IPS-NIHi7 (cell line): ENCODE data around the gene ATP1A3.
"Not testable (repeated sequence)": the region's sequence is repeated elsewhere in the genome, so short reads cannot be mapped to it uniquely, and the experiment has no call there.

Experiments
- DNase-seq: peaks from one replicate; pipeline ENCODE4 v3.0.0; 2012; ENCODE audit warnings: mixed read lengths; ENCODE audit errors: extremely low spot score

Gene ATP1A3

DNA sequence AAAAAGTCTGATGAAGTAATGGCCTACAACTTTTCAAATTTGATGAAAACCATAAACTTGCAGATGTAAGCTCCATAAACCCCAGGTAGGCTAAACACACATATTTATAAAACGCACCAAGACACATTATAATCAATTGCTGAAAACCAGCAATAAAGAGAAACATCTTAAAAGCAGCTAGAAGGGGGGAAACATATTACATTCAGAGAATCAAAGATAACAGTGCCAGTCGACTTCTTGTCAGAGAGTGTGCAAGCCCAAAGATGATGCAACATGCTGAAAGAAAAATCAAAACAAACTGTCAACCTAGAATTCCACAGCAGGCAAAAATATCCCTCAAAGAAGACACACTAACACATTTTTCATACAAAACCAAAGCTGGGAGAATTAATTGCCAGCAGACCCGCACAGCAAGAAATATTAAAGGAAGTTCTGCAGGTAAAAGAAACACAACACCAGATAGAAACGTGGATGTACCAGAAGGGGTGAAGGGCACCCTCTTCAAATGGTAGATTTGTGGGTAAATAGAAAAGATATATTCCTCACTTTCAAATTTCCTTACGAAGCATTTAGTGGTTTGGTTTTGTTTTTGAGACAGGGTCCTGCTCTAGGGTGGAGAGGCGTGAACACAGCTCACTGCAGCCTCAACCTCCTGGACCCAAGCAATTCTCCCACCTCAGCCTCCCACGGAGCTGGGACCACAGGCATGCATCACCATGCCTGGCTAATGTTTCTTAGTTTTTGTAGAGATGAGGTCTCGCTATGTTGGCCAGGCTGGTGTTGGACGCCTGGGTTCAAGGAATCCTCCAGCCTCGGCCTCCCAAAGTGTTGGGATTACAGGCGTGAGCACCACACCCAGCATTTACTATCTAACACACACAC lies 16.5 kb upstream of the ATP1A3 start:
- no peak for DNase-seq

GRCh38 chr19:42006569-42006968 lies 12.5 kb upstream of the ATP1A3 start:
- DNase-seq, result no peak

DNA sequence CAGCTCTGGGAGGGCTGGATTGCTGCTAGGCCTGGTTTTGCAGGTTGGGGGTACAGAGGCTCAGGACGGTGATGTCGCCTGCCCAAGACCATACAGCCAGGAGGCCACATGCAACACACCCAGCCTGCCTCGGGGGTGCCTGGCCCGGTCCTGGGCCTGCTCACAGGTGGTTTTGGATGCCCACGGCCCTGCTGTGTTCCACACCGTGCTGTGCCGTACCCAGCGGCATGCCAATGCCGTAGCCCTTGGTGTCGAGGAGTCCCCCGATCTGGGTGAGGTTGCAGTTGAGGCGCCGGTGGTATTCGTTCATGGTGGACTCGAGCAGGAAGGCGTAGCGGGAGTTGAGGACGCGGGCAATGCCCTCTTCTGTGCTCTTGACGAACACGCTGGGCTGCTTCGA lies 11.5 kb upstream of the ATP1A3 start:
- no peak for DNase-seq

DNA sequence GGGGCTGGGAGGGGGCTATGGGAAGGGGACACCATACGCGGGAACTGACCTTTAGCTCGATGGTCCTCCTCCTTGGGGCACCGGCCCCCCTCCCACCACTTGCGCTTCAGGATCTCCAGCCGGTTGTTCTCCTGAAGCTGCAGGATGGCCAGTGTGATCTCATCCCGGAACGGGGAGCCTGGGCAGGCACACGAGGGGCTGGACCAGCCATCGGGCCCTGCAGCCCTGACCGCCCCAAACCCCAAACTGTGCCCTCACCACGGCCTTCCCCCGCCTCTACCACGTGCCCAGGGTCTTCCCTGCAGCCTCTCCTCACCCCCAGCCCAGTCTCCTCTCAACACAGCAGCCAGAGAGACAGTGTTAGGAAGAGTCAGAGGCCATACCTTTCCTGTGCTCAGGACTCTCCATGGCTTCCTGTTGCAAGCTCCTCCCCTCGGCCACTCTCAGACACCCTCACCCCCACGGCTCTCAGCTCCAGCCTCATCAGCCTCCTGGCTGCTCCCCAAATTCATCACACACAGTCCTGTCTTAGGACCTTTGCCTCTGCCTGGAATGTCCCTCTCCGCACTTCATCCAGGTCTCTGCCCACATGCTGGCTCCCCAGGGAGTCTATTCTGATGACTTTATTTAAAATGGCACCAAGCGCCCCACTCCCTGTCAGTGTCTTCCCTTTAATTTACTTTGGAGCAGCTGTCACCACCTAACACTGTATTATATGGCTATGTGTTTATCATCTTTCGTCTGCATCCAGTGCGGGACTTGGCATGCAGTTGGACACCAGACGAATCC lies 9.7 kb upstream of the ATP1A3 start:
- DNase-seq, result no peak

DNA sequence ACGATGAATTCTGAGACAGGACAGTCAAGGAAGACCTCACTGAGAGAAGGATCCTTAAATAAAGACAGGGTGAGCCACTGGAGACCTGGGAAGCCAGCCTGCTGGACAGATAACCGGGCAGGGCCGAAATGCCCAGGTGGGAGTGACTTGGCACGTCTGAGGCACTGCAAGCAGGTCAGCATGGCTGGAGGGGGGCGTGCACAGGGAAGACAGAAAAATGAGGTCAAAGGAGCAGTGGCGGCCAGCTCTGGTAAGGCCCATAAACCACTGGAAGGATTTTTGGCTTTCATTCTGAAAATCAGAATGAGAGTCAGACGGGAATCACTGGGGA lies 5.8 kb upstream of the ATP1A3 start:
- no peak for DNase-seq

DNA sequence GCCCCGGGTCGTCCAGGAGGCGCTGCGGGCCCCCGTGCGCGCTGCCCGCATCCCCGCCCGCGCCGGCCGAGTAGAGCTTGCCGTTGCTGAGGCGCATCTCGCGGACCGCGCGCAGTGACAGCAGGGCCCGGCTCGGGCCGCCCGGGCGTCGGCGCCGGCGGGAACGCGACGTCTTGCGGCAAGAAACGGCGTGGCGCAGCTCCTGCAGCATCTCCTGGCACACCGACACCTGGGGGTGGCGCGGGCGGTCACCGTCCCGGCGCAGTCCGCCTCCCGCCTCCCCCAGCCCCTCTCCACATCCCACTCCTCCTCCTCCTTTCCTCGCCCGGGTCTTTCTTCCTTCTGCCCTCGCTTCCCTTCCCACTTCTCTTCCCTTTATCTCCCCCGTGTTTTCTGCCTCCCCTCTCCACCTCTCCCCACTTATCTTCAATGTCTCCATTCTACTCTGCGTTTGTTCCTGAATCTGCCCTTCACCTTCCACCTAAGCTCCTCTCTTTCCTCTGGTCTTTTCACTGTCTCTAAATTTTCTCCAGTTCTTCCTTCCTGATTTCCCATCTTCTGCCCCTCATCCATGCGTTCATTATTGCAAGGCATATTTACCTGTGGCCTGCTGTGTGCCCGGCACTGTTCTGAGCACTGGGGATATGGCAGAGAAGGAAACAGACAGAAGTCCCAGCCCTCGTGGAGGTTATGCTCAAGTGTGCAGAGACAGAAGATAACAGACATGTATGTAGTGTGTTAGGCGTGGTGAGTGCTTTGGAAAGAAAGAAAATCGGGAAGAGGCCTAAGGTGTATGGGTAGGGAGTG lies 5.2 kb upstream of the ATP1A3 start:
- peak; percentile 67 for DNase-seq

GRCh38 chr19:41998246-41999020 lies 4.4 kb upstream of the ATP1A3 start:
- DNase-seq, result peak; percentile 86

- DNase-seq, result no peak
Observed at GRCh38 chr19:41997851-41998229, 3.8 kb upstream of the ATP1A3 start.

GRCh38 chr19:41997121-41997850 lies 3.3 kb upstream of the ATP1A3 start:
- DNase-seq, result peak; percentile 90

DNA sequence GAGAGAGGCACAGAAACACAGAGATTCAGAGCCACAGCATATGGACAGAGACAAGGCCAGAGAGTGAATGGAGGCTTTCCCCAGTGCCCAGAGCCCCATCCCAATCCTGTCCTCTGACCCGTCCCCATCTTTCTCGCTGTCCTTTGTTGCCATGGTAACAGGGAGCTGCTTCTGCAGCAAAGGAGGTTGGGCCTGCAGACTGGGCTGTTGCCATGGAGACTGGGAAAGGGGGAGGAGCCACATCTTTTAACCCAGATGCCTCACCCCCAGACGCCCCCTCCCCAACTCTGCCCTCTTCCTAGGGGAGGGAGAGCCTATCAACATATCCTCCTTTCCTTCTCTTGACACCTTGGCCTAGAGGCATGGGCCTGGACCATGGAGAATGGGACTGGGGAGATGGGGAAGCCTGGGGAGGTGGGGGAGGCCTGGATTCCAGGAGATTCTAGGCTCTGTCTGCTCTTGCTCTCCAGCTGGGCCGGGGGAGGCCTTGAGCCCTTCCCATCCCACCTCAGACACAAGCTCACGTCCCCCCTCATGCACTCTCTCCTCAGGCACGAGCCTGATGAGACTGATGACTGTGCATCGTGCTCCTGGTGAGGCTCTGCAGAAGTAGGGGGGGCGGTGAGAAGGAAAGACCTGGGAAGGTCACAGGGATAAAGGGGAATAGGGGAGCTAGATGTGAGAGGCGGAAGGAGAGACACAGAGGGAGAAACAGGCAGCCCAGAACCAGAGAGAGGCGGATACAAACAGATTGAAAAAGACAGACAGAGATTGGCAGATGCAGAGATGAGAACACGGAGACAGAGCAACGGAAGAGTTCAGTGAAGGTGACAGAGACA lies 2.1 kb upstream of the ATP1A3 start:
- peak; percentile 81 for DNase-seq

DNA sequence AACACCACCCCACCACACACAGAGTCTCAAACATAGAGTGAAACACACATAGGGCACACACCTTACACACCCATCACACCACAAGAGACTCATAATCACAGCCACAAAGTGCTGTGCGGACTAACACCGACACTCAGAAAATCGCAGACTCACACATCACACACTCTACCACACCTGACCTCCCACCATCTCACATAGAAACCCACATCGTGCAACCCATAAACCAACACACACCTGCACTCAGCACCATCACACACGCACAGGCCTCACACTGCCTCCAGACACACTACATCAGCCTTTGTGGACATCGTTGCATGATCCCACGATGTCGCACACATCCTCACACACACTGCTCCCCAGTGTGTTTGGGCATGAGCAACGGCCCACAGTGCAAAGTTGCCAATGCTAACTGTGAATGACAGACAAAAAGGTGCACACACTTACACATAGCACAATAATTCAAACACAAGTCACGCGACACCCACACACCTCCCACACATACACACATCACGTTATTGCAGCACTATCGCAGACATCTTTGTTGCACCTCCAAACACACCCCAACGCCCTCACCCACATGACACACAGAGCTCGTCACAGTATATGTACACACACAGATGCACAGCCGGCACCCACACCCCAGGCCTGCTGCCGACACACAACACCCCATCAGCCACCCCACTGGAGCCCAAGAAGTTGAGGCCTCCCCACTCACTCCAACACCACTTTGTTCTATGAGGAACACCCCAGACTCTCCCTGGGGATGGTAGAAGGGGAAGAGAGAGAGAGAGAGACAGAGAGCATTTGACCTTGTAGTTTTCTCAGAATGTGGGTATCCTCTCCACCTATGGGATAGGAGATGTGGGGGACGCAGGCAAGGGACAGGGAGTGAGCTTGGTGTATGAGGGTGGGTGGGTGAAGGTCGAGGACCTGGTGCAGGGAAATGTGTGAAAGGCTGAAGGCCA lies 1.2 kb upstream of the ATP1A3 start:
- DNase-seq, result no peak

GRCh38 chr19:41994521-41994971 lies 516 bp upstream of the ATP1A3 start:
- DNase-seq, result no peak

DNA sequence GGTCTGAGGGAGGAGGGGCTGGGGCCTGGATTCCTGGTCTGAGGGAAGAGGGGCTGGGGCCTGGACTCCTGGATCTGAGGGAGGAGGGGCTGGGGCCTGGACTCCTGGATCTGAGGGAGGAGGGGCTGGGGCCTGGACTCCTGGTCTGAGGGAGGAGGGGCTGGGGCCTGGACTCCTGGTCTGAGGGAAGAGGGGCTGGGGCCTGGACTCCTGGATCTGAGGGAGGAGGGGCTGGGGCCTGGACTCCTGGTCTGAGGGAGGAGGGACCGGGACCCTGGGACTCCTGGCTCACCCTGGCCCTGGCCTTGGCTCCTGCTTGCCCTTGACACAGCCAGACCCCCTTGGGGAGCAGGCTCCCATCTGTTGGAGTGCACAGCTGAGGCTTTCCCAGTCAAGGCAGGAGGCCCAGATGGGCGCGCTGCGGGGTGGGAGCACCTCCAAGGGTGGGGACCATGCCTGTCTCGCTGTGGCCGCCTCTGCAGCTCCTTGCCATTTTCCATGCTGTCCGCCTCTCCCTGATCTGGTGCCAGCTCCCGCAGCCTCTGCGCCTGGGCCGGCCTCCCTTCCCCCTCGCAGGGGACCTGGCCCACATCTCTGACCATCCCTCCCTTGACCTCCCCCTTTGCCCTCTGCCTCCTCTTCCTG lies 2.0 kb downstream of the ATP1A3 start:
- DNase-seq, result not testable (repeated sequence)

DNA sequence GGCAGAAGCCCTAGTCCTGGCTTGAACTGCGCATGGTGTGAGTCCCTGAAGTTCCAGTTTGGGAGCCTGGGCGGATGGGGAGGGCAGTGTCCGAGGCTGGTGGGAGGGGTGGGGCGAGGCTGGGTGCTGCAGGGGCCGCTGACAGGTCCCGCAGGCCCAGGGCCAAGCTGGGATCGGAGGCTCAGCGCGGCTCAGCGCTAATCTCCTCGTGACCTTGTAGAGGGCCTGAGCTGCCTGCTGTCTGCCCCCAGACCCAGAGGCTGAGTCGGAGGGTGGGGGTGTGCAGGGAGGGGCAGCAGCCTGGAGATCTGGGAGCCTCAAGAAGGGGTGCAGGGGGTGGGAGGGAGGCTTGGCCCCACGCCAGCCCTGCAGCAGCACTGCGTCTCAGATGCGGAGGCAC lies 3.0 kb downstream of the ATP1A3 start:
- no peak for DNase-seq

- DNase-seq, result no peak
Observed at GRCh38 chr19:41990615-41991014, 3.4 kb downstream of the ATP1A3 start.

GRCh38 chr19:41990028-41990427 lies 4.0 kb downstream of the ATP1A3 start:
- DNase-seq, result no peak

GRCh38 chr19:41988947-41989346 lies 5.1 kb downstream of the ATP1A3 start:
- no peak for DNase-seq
